T-helper 17 cell (primary cell): ENCODE measurements around the gene HAT1. TPM values are rescaled to one million over a fixed set of nuclear protein-coding genes. Genes with fewer than 3 reads are reported as not detected.

Experiments used
- ATAC-seq: fragments of 150-1000 bp; cut with Tn5 transposase; 2 replicates; pipeline ENCODE4 v1.10.0; 2021; ENCODE audit warnings: mild to moderate bottlenecking, moderate library complexity
- DNase-seq, 3 donors: peaks; one replicate each; pipeline versions ENCODE4 v3.0.0 to v3.0.0-alpha.2; 2020 to 2021
- H3K9me3 ChIP-seq: one replicate; pipeline ENCODE4 v1.7.0; 2013; ENCODE audit warnings: low read length, mild to moderate bottlenecking; ENCODE audit not compliant: control insufficient read depth, poor library complexity, severe bottlenecking
- H3K27ac Mint-ChIP-seq: one replicate; pipeline ENCODE4 v1.8.0; 2022; ENCODE audit warnings: mild to moderate bottlenecking, moderate library complexity, mixed read lengths
- H3K27me3 Mint-ChIP-seq: one replicate; pipeline ENCODE4 v1.8.0; 2022; ENCODE audit warnings: mixed read lengths
- H3K36me3 Mint-ChIP-seq: one replicate; pipeline ENCODE4 v1.8.0; 2022; ENCODE audit warnings: low read depth, mixed read lengths
- H3K4me1 Mint-ChIP-seq: one replicate; pipeline ENCODE4 v1.8.0; 2022; ENCODE audit warnings: mild to moderate bottlenecking, mixed read lengths
- H3K4me3 Mint-ChIP-seq: one replicate; pipeline ENCODE4 v1.8.0; 2022; ENCODE audit warnings: mild to moderate bottlenecking, moderate library complexity, mixed read lengths
- total RNA-seq, 4 donors: library from RNA in 2 of 4; stranded (reverse) in 2 of 4; gene quantifications; one replicate each; pipeline ENCODE4 v1.2.3 and lab custom pipeline; 2022 to 2026

HAT1 gene
- total RNA-seq (10 to 100 TPM; 20.8 to 22.3 TPM), total RNA-seq (lab: John Stamatoyannopoulos, UW) (32.9 to 36.5 reads per million in 2 donors)

- no peaks in the 10 kb centered on the region for H3K27me3 Mint-ChIP-seq
- H3K4me1 Mint-ChIP-seq, result peaks cover 19% of the 10 kb centered on the region
- H3K9me3 ChIP-seq, result no peaks in the 10 kb centered on the region
- DNase-seq (peak; percentile 92 to 95 (median 93)), ATAC-seq (peak; percentile 99)
- peaks cover 4% of the 10 kb centered on the region for H3K36me3 Mint-ChIP-seq
- H3K27ac Mint-ChIP-seq, result peak within 1 kb of the TSS; percentile 99
- peak within 1 kb of the TSS; percentile 100 for H3K4me3 Mint-ChIP-seq
Measured at GRCh38 chr2:171922230-171923022, at the start of gene HAT1. TSS of gene HAT1 (plus strand) at chr2:171922461. CDS start at chr2:171922501, 40 bp downstream.

- Mint-ChIP-seq H3K27ac (no peak overlapping the region), H3K27me3 (no peaks in the 10 kb centered on the region), H3K36me3 (peaks cover 4% of the 10 kb centered on the region), H3K4me1 (peaks cover 13% of the 10 kb centered on the region), H3K4me3 (no peak overlapping the region)
- DNase-seq (no peak), ATAC-seq (no peak)
- no peaks in the 10 kb centered on the region for H3K9me3 ChIP-seq
Measured at GRCh38 chr2:171874517-171874916, 47.7 kb upstream of the HAT1 start.

- Mint-ChIP-seq H3K4me3 (no peak overlapping the region), H3K36me3 (peaks cover 4% of the 10 kb centered on the region), H3K27me3 (no peaks in the 10 kb centered on the region), H3K4me1 (peaks cover 14% of the 10 kb centered on the region), H3K27ac (no peak overlapping the region)
- H3K9me3 ChIP-seq, result no peaks in the 10 kb centered on the region
- DNase-seq (no peak), ATAC-seq (no peak)
Measured at GRCh38 chr2:171874963-171875362, 47.3 kb upstream of the HAT1 start.

GRCh38 chr2:171878481-171878993, 43.7 kb upstream of the HAT1 start:
- H3K27ac Mint-ChIP-seq, result peak overlapping the region; percentile 8
- peaks cover 15% of the 10 kb centered on the region for H3K4me1 Mint-ChIP-seq
- H3K9me3 ChIP-seq, result no peaks in the 10 kb centered on the region
- ATAC-seq (no peak), DNase-seq (no peak)
- no peaks in the 10 kb centered on the region for H3K27me3 Mint-ChIP-seq
- peaks cover 4% of the 10 kb centered on the region for H3K36me3 Mint-ChIP-seq
- no peak overlapping the region for H3K4me3 Mint-ChIP-seq

- Mint-ChIP-seq H3K27me3 (no peaks in the 10 kb centered on the region), H3K27ac (no peak overlapping the region), H3K4me1 (peaks cover 18% of the 10 kb centered on the region), H3K36me3 (peaks cover 4% of the 10 kb centered on the region), H3K4me3 (no peak overlapping the region)
- no peak for DNase-seq
- no peak for ATAC-seq
- H3K9me3 ChIP-seq, result no peaks in the 10 kb centered on the region
Measured at GRCh38 chr2:171879865-171880264, 42.4 kb upstream of the HAT1 start.

GRCh38 chr2:171880774-171881173, 41.5 kb upstream of the HAT1 start:
- DNase-seq, result no peak
- Mint-ChIP-seq H3K27me3 (no peaks in the 10 kb centered on the region), H3K4me1 (peaks cover 19% of the 10 kb centered on the region), H3K4me3 (no peak overlapping the region), H3K27ac (no peak overlapping the region), H3K36me3 (peaks cover 2% of the 10 kb centered on the region)
- no peak for ATAC-seq
- no peaks in the 10 kb centered on the region for H3K9me3 ChIP-seq

GRCh38 chr2:171882089-171882769, 40.0 kb upstream of the HAT1 start:
- H3K4me1 Mint-ChIP-seq, result peaks cover 21% of the 10 kb centered on the region
- DNase-seq (no peak), ATAC-seq (no peak)
- no peaks in the 10 kb centered on the region for H3K9me3 ChIP-seq
- H3K27me3 Mint-ChIP-seq, result no peaks in the 10 kb centered on the region
- H3K27ac Mint-ChIP-seq, result no peak overlapping the region
- no peak overlapping the region for H3K4me3 Mint-ChIP-seq
- H3K36me3 Mint-ChIP-seq, result peaks cover 2% of the 10 kb centered on the region

GRCh38 chr2:171883275-171883893, 38.9 kb upstream of the HAT1 start:
- Mint-ChIP-seq H3K4me1 (peaks cover 23% of the 10 kb centered on the region), H3K27ac (no peak overlapping the region), H3K36me3 (peaks cover 2% of the 10 kb centered on the region), H3K4me3 (no peak overlapping the region), H3K27me3 (no peaks in the 10 kb centered on the region)
- DNase-seq (no peak), ATAC-seq (no peak)
- no peaks in the 10 kb centered on the region for H3K9me3 ChIP-seq

GRCh38 chr2:171889333-171889732, 32.9 kb upstream of the HAT1 start:
- Mint-ChIP-seq H3K4me1 (peaks cover 37% of the 10 kb centered on the region), H3K27ac (peak overlapping the region; percentile 77)
- ATAC-seq, result no peak

GRCh38 chr2:171889808-171890207, 32.5 kb upstream of the HAT1 start:
- Mint-ChIP-seq H3K4me1 (peaks cover 39% of the 10 kb centered on the region), H3K27me3 (no peaks in the 10 kb centered on the region), H3K27ac (no peak overlapping the region), H3K36me3 (peaks cover 12% of the 10 kb centered on the region), H3K4me3 (no peak overlapping the region)
- ATAC-seq (no peak), DNase-seq (no peak)
- no peaks in the 10 kb centered on the region for H3K9me3 ChIP-seq

More at GRCh38 chr2:171889333-171889732, 32.9 kb upstream of the HAT1 start:
- Mint-ChIP-seq H3K36me3 (peaks cover 12% of the 10 kb centered on the region), H3K27me3 (no peaks in the 10 kb centered on the region), H3K4me3 (no peak overlapping the region)
- H3K9me3 ChIP-seq, result no peaks in the 10 kb centered on the region
- DNase-seq, result no peak

GRCh38 chr2:171893196-171893823, 29.0 kb upstream of the HAT1 start:
- H3K36me3 Mint-ChIP-seq, result peaks cover 12% of the 10 kb centered on the region
- H3K4me3 Mint-ChIP-seq, result peak overlapping the region; percentile 99
- ATAC-seq (no peak), DNase-seq (no peak)
- H3K9me3 ChIP-seq, result no peaks in the 10 kb centered on the region
- peak overlapping the region; percentile 94 for H3K27ac Mint-ChIP-seq
- no peaks in the 10 kb centered on the region for H3K27me3 Mint-ChIP-seq
- H3K4me1 Mint-ChIP-seq, result peaks cover 32% of the 10 kb centered on the region

GRCh38 chr2:171893824-171894611, 28.2 kb upstream of the HAT1 start, which contains the start of gene SLC25A12:
TSS of gene SLC25A12 (minus strand) at chr2:171894244. CDS start at chr2:171894214, 30 bp downstream.
- no peaks in the 10 kb centered on the region for H3K27me3 Mint-ChIP-seq

More at GRCh38 chr2:171893824-171894611, 28.2 kb upstream of the HAT1 start, which contains the start of gene SLC25A12:
- Mint-ChIP-seq H3K36me3 (peaks cover 10% of the 10 kb centered on the region), H3K4me1 (peaks cover 29% of the 10 kb centered on the region), H3K27ac (peak within 1 kb of the TSS; percentile 94), H3K4me3 (peak within 1 kb of the TSS; percentile 99)
- peak; percentile 45 to 59 (median 47) for DNase-seq
- peak; percentile 96 for ATAC-seq
- no peaks in the 10 kb centered on the region for H3K9me3 ChIP-seq
